GM21825 (cell line): ENCODE data around the gene FAM83E.

Source experiments
- ATAC-seq: cut with Tn5 transposase; IDR thresholded peaks from one replicate; pipeline ENCODE4 v1.9.1; 2021; ENCODE audit warnings: mild to moderate bottlenecking, moderate library complexity; ENCODE audit not compliant: unreplicated experiment

Gene FAM83E

GRCh38 chr19:48629297-48629598, 14.4 kb upstream of the FAM83E start:
- ATAC-seq = no peak

DNA sequence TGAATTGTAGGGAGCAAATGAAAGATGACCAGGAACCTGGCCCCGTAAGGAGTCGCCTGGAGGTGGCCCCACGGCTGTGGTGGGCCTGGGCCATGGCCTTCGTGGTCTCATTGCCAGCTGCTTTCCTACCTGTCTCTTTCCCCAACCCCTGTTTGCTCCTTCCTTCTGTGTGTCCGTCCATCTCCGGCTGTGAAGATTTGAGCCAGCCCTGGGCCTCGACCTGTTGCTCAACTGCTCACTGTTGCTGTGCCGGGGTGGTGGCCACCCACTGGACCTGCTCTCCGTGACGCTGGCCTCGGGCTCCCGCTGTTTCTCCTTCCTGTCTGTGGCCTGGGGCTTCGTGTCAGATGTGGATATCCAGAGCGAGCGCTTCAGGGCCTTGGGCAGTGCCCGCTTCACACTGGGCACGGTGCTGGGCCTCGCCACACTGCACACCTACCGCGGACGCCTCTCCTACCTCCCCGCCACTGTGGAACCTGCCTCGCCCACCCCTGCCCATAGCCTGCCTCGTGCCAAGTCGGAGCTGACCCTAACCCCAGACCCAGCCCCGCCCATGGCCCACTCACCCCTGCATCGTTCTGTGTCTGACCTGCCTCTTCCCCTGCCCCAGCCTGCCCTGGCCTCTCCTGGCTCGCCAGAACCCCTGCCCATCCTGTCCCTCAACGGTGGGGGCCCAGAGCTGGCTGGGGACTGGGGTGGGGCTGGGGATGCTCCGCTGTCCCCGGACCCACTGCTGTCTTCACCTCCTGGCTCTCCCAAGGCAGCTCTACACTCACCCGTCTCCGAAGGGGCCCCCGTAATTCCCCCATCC, 13.8 kb upstream of the FAM83E start:
- no peak for ATAC-seq

DNA sequence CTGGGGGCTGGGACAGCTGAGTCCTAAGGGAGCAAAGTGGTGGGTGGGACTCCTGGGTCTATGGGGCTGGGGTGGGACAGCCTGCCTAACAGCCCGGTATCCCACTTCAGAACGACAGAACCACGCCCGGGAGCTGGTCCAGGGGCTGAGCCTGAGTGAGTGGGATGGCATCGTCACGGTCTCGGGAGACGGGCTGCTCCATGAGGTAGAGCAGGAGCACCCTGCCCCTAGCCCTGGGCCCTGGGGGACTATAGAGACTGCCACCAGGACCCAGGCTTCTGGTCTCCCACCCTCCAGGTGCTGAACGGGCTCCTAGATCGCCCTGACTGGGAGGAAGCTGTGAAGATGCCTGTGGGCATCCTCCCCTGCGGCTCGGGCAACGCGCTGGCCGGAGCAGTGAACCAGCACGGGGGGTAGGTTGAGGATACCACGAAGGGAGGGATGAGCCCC, 13.0 kb upstream of the FAM83E start:
- no peak for ATAC-seq

- no peak for ATAC-seq
Observed at GRCh38 chr19:48627201-48627864, 12.5 kb upstream of the FAM83E start.

- no peak for ATAC-seq
Observed at GRCh38 chr19:48625891-48626327, 11.0 kb upstream of the FAM83E start.

GRCh38 chr19:48624791-48625723, 10.2 kb upstream of the FAM83E start:
- ATAC-seq = no peak

GRCh38 chr19:48624067-48624594, 9.3 kb upstream of the FAM83E start:
- ATAC-seq = peak; percentile 57

GRCh38 chr19:48623556-48624066, 8.7 kb upstream of the FAM83E start:
- no peak for ATAC-seq

- no peak for ATAC-seq
Observed at GRCh38 chr19:48619692-48620585, 5.1 kb upstream of the FAM83E start.

- ATAC-seq = peak; percentile 71
Observed at GRCh38 chr19:48618916-48619691, 4.2 kb upstream of the FAM83E start, which contains the start of the genes RPL18 and SPHK2. Gene RPL18, minus strand, starts transcription at chr19:48619178. Its CDS starts 35 bp downstream, at chr19:48619143. Gene SPHK2, plus strand, starts transcription at chr19:48619506. Its CDS starts 1,009 bp downstream, at chr19:48620515.

DNA sequence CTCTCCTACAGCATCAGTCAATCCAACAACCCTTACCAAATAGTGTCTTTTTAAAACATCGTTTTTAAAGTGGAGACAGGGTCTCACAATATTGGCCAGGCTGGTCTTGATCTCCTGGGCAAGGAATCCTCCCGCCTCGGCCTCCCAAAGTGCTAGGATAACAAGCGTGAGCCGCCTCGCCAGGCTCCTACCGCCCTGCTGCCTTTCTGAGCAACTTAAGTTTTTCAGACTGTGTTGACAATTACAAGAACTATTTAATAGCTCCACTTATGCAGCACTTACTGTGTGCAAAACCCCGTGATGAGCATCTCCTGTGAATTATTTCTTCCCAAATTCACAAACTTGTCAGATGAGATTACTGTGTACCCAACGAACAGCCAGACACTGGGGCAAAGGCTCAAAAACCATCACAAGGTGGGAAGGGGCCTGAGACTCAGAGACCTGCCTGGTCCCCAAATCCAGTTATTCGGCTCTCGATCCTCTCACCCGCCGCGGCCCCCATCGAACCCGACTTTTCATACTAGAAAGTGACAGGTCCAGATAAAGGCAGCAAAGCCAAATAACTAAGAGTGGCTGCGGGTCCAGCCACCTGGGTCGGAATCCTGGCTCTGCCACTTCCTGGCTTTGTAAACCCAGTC, 3.5 kb upstream of the FAM83E start:
- no peak for ATAC-seq

DNA sequence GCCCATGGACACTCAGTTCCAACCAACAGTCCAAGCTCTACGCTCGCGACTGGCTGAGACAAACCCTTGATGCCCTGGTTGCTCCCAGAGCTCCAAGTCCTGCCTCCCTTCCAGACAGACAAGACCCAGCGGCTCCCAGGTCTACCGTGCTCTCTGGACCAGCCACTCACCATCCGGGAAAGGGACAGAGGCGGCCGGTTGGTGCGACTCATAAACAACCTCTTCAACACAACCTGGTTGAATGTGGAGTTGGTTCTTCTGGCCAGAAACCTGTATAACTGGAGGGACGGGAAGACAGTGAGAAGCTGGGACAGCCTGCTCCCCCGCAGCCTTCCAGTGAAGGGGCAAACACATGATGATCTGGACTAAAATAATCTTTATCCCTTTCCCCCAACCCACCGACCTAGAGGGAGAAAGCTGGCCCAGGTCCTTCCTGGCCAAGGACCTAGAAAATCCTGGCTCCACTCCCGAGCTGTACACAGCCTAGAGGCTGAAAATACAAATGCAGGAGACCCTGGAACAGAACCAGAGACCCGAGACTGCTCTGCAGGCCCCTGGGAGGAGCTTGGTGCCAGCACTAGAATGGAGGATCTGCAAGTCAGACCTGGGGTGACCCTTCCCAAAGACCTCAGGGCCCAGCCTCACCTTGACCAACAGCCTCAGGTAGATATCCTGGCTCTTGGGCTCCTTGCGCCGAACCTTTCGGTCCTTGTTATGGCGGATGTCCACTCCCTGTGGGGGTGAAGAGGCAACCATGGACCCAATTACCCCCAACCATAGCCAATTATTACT, 2.5 kb upstream of the FAM83E start:
- no peak for ATAC-seq

- no peak for ATAC-seq
Observed at GRCh38 chr19:48616491-48617056, 1.7 kb upstream of the FAM83E start.

DNA sequence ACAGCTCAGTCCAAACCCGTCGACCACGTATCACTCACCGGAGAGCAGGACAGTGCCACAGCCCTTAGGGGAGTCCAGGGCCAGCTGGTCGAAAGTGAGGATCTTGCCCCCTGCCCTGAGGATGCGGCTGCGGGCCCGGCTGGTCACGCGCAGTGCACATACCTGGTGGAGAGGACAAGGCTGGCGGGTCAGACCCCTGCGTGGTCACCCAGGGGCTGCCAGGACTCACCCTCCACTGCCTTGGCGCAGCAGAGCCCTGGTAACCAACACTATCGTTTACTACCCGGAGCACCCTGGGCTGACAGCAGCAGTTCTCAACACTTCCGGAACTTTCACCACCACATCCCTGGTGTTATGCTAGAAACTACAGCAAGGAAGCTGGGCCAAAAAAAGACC, 1.2 kb upstream of the FAM83E start:
- no peak for ATAC-seq

- ATAC-seq = no peak
Observed at GRCh38 chr19:48615231-48616040, 560 bp upstream of the FAM83E start.

- no peak for ATAC-seq
Observed at GRCh38 chr19:48613852-48614435, 932 bp downstream of the FAM83E start.
